ENCODE data around the gene KLHL12. TPM values are rescaled to one million over a fixed set of nuclear protein-coding genes. Genes with fewer than 3 reads are reported as not detected.

Gene KLHL12
- total RNA-seq, 1 experiment from 2014 or later, result 17.8 TPM

GRCh38 chr1:202972046-202972445 is 45.0 kb upstream of the KLHL12 start:
- DNase-seq (ENCODE audit: low spot score), result no peak
- ChIA-PET CTCF (no interaction called here), POLR2A (ENCODE audit: low non-redundant PET) (no interaction called here)
- H3K27ac ChIP-seq (ENCODE audit: low read depth, low read length, poor library complexity, severe bottlenecking), result no peak overlapping the region
- H3K9me3 ChIP-seq (ENCODE audit: low read depth, low read length, poor library complexity, severe bottlenecking), result no peaks in the 10 kb centered on the region
- H3K4me1 ChIP-seq (ENCODE audit: insufficient read depth, low read length, poor library complexity, severe bottlenecking), result no peaks in the 10 kb centered on the region
- no peak overlapping the region for H3K4me3 ChIP-seq (ENCODE audit: low read depth, low read length, poor library complexity, severe bottlenecking)
- no peak for TF ChIP-seq EZH2 (IDR thresholded peaks at IDR 0.05; ENCODE audit: borderline replicate concordance, low read depth, low read length, poor library complexity, severe bottlenecking)
- TF ChIP-seq CTCF (conservative IDR thresholded peaks at IDR 0.05; ENCODE audit: low read depth, low read length), result no peak
- intact Hi-C loops (cut with micrococcal nuclease; ENCODE audit: unreplicated experiment), result no loop called here
- no peaks in the 10 kb centered on the region for H3K36me3 ChIP-seq (ENCODE audit: insufficient read depth, low read length, poor library complexity, severe bottlenecking)
- H3K27me3 ChIP-seq (replicated peaks; ENCODE audit: insufficient read depth, low read depth, low read length, poor library complexity), result peaks cover 17% of the 10 kb centered on the region
- no TSS peak for BruUV-seq (replicated peaks)

- intact Hi-C loops (cut with micrococcal nuclease; ENCODE audit: unreplicated experiment), result no loop called here
These were observed 41.9 kb upstream of the KLHL12 start for GRCh38 chr1:202968895-202969295.

DNA sequence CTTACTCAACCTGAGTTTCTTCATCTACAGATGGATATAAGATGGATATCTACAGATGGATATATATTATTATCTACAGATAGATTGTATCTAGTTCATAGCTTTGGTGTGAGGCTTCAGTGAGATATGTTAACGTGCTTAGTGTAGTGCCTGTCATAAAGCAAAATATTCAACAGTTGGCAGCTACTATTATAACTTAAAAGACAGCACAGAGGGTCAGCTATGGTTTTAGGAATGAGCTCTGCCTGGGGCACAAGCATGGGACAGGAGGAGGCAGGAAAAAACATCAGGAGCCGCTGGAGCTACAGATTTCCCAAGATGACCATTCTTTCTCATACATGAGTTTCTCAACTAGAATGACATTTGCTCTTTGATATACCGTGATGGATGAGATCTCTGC is 41.3 kb upstream of the KLHL12 start:
- peaks cover 1% of the 10 kb centered on the region for H3K27me3 ChIP-seq (replicated peaks; ENCODE audit: insufficient read depth, low read depth, low read length, poor library complexity)
- no peak overlapping the region for H3K27ac ChIP-seq (ENCODE audit: low read depth, low read length, poor library complexity, severe bottlenecking)
- H3K36me3 ChIP-seq (ENCODE audit: insufficient read depth, low read length, poor library complexity, severe bottlenecking), result no peaks in the 10 kb centered on the region
- CTCF ChIA-PET, result interaction anchor here (1.5 kb wide), 1 partner anchor 24 kb away, joined by 3 read pairs; no protein-coding TSS in a partner anchor
- H3K4me1 ChIP-seq (ENCODE audit: insufficient read depth, low read length, poor library complexity, severe bottlenecking), result peaks cover 5% of the 10 kb centered on the region
- BruUV-seq (replicated peaks), result no TSS peak
- TF ChIP-seq CTCF (conservative IDR thresholded peaks at IDR 0.05; ENCODE audit: low read depth, low read length), result no peak
- intact Hi-C loops (cut with micrococcal nuclease; ENCODE audit: unreplicated experiment), result no loop called here
- POLR2A ChIA-PET (ENCODE audit: low non-redundant PET), result no interaction called here
- no peak for DNase-seq (ENCODE audit: low spot score)
- peak overlapping the region; percentile 93 for H3K4me3 ChIP-seq (ENCODE audit: low read depth, low read length, poor library complexity, severe bottlenecking)
- H3K9me3 ChIP-seq (ENCODE audit: low read depth, low read length, poor library complexity, severe bottlenecking), result no peaks in the 10 kb centered on the region

More at GRCh38 chr1:202968895-202969295, 41.9 kb upstream of the KLHL12 start:
- Histone ChIP-seq H3K9me3 (ENCODE audit: low read depth, low read length, poor library complexity, severe bottlenecking) (no peaks in the 10 kb centered on the region), H3K36me3 (ENCODE audit: insufficient read depth, low read length, poor library complexity, severe bottlenecking) (no peaks in the 10 kb centered on the region), H3K27ac (ENCODE audit: low read depth, low read length, poor library complexity, severe bottlenecking) (no peak overlapping the region), H3K4me3 (ENCODE audit: low read depth, low read length, poor library complexity, severe bottlenecking) (no peak overlapping the region), H3K27me3 (replicated peaks; ENCODE audit: insufficient read depth, low read depth, low read length, poor library complexity) (peaks cover 6% of the 10 kb centered on the region), H3K4me1 (ENCODE audit: insufficient read depth, low read length, poor library complexity, severe bottlenecking) (peaks cover 5% of the 10 kb centered on the region)
- ChIA-PET POLR2A (ENCODE audit: low non-redundant PET) (no interaction called here), CTCF (no interaction called here)
- peak; percentile 77 for DNase-seq (ENCODE audit: low spot score)
- TF ChIP-seq CTCF (conservative IDR thresholded peaks at IDR 0.05; ENCODE audit: low read depth, low read length), result peak; percentile 73
- no peak for TF ChIP-seq EZH2 (IDR thresholded peaks at IDR 0.05; ENCODE audit: borderline replicate concordance, low read depth, low read length, poor library complexity, severe bottlenecking)
- BruUV-seq (replicated peaks), result no TSS peak
